Adrenal gland (tissue), 12 donors: ENCODE data around the gene LOC128125822. TPM values are rescaled to one million over a fixed set of nuclear protein-coding genes. Genes with fewer than 3 reads are reported as not detected.

ENCODE experiments used
- DNase-seq, 7 donors: peaks; one replicate each; pipeline ENCODE4 v3.0.0-alpha.2; 2019 to 2020
- H3K27ac ChIP-seq, 5 donors: fragments of 200-600 bp; sonication (generic) in 4 of 5; 1 replicate in 3 of 5; 2 replicates in 2 of 5; pipeline versions ENCODE4 v1.5.1 to v1.8.0; 2016 to 2020; ENCODE audit warnings: mild to moderate bottlenecking in 1 of 5
- H3K27me3 ChIP-seq: fragments of 200-600 bp; 2 replicates; pipeline ENCODE4 v1.8.0; 2021
- H3K36me3 ChIP-seq, 2 donors: fragments of 200-600 bp; replicated peaks in 1 of 2; 1 replicate in 1 of 2; 2 replicates in 1 of 2; pipeline versions ENCODE4 v1.5.1 to v1.8.0; 2018 to 2022
- H3K4me1 ChIP-seq, 2 donors: fragments of 200-600 bp; replicated peaks in 1 of 2; 1 replicate in 1 of 2; 2 replicates in 1 of 2; pipeline versions ENCODE4 v1.5.1 to v1.8.0; 2018 to 2021
- H3K4me3 ChIP-seq, 4 donors: fragments of 200-600 bp; sonication (generic) in 3 of 4; one replicate each; pipeline ENCODE4 v1.5.1; 2016 to 2018
- H3K9me3 ChIP-seq, 3 donors: fragments of 200-600 bp; sonication (generic) in 1 of 3; replicated peaks in 1 of 3; 1 replicate in 2 of 3; 2 replicates in 1 of 3; pipeline versions ENCODE4 v1.5.1 to v1.8.0; 2016 to 2021
- POLR2A ChIP-seq, 2 donors: fragments of 450-650 bp; IDR thresholded peaks; one replicate each; pipeline ENCODE4 v1.6.1; 2017; ENCODE audit warnings: antibody characterized with exemption in 2 of 2, mild to moderate bottlenecking in 2 of 2, moderate library complexity in 1 of 2
- WGBS, 4 donors: extraction: QIAGEN DNeasy Blood & Tissue Kit in 2 of 4; methylation state at CpG; one replicate each; pipeline versions ENCODE4 v1.1.5 to v1.1.7; 2013 to 2017; 5-methylcytosine and 5-hydroxymethylcytosine counted together
- intact Hi-C, 2 donors: fragments of 100-400 bp; cut with DNase I; formaldehyde crosslinking; loops; one replicate each; pipeline versions ENCODE4 v1.14.1 to v1.15.0; 2022 to 2023
- polyA plus RNA-seq, 3 donors: library from polyadenylated mRNA; stranded (reverse); fragments of 200-250 nt in 2 of 3; fragments of 350-450 nt in 1 of 3; fragmentation: Illumina TruSeq in 1 of 3; extraction: RNeasy Lipid Tissue Mini Kit (QIAGEN cat#74804) in 1 of 3; gene quantifications; one replicate each; pipeline ENCODE4 v1.2.3, GENCODE V29; 2013 to 2014
- small RNA-seq, 2 donors: library from RNA; depleted of rRNA; stranded (forward); fragments of <200 nt; gene quantifications; one replicate each; pipeline ENCODE3, GENCODE V24; 2016
- total RNA-seq, 9 donors: library from RNA; depleted of rRNA in 4 of 9; stranded (reverse); fragments of >200 nt in 4 of 9; fragments of 120-200 nt in 1 of 9; fragmentation: NEBNext Ultra II Directional in 1 of 9; extraction: Animal tissue kit (Norgen Biotek cat#: 25700) in 1 of 9; gene quantifications; one replicate each; pipeline versions ENCODE4 v1.1.0 to v1.2.4, GENCODE V29; 2013 to 2023
- TF ChIP-seq, protein P1 (sequence below), 6 experiments: fragments of 450-650 bp in 4 of 6; fragments of 200-600 bp in 2 of 6; sonication (generic) in 1 of 6; IDR thresholded peaks; 1 replicate in 5 of 6; 2 replicates in 1 of 6; pipeline versions ENCODE4 v1.5.1 to v1.8.0; 2016 to 2021; ENCODE audit warnings: antibody characterized with exemption in 6 of 6, mild to moderate bottlenecking in 2 of 6, moderate library complexity in 1 of 6
- donor health status: healthy with polysubstance abuse.
- donor health status: Bipolar disorder and iron deficiency.
- donor health status: DM: yes; HTN: yes; CAD: no.
- donor health status: DM: no; HTN: no; CAD: no.
- donor health status: DM: no; HTN: no; CAD: no.
- donor health status: DM: yes; HTN: yes; CAD: no.

The LOC128125822 gene

DNA sequence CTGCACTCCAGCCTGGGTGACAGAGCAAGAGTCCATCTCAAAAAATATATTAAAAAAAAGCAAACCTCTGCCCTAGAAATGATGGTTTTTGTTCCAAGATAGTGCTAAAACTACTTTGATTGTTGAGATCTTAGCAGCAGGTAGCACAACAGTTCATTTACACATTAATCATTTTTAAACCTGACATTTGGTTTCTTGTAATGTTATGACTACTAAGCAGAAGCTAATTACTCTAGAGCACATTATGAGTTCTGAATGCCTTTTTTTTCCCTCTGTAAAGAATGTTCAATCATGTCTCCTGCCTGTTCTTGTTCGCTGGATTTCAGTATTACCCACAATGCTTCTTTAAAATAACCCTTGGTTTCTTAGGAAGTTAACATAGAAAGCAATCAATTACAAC, 38.7 kb downstream of the LOC128125822 start:
- Histone ChIP-seq H3K27me3 (no peaks in the 10 kb centered on the region), H3K4me3 (no peak overlapping the region), H3K4me1 (no peaks in the 10 kb centered on the region), H3K36me3 (no peaks in the 10 kb centered on the region), H3K9me3 (no peaks in the 10 kb centered on the region), H3K27ac (no peak overlapping the region)
- WGBS, 4 donors, result 38 to 80% (median 55%) methylated on average over 1 of the region's 1 CpG
- no peak for DNase-seq
- TF ChIP-seq, protein P1, sequence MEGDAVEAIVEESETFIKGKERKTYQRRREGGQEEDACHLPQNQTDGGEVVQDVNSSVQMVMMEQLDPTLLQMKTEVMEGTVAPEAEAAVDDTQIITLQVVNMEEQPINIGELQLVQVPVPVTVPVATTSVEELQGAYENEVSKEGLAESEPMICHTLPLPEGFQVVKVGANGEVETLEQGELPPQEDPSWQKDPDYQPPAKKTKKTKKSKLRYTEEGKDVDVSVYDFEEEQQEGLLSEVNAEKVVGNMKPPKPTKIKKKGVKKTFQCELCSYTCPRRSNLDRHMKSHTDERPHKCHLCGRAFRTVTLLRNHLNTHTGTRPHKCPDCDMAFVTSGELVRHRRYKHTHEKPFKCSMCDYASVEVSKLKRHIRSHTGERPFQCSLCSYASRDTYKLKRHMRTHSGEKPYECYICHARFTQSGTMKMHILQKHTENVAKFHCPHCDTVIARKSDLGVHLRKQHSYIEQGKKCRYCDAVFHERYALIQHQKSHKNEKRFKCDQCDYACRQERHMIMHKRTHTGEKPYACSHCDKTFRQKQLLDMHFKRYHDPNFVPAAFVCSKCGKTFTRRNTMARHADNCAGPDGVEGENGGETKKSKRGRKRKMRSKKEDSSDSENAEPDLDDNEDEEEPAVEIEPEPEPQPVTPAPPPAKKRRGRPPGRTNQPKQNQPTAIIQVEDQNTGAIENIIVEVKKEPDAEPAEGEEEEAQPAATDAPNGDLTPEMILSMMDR (IDR thresholded peaks at IDR 0.05), result no peak
- no peak for TF ChIP-seq POLR2A (IDR thresholded peaks at IDR 0.05)
- intact Hi-C loops, result no loop called here

DNA sequence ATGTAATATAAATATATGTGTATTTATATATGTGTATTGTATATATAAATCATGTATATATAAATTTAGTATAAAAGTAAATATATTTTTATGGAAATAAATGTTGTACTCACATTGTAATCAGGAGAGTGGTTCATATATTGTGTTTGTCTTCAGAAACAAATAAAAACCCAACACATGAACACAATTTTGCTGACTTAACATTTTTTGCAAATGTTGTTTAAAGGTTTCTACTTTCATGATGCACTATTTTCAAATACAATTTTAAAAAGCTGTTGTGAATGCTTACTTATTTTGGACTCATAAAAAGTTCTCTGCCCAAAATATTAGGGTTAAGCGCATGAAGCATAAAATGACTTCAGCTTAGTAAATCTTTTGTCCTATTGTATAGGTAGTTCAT, 39.3 kb downstream of the LOC128125822 start:
- Histone ChIP-seq H3K27ac (no peak overlapping the region), H3K27me3 (no peaks in the 10 kb centered on the region), H3K4me1 (no peaks in the 10 kb centered on the region), H3K36me3 (no peaks in the 10 kb centered on the region), H3K9me3 (no peaks in the 10 kb centered on the region), H3K4me3 (no peak overlapping the region)
- intact Hi-C loops, result no loop called here
- DNase-seq, result no peak
- WGBS, 4 donors, result 95 to 100% (median 97%) methylated on average over 1 of the region's 1 CpG
- TF ChIP-seq POLR2A (IDR thresholded peaks at IDR 0.05), result no peak
- TF ChIP-seq, protein P1 (IDR thresholded peaks at IDR 0.05), result no peak

DNA sequence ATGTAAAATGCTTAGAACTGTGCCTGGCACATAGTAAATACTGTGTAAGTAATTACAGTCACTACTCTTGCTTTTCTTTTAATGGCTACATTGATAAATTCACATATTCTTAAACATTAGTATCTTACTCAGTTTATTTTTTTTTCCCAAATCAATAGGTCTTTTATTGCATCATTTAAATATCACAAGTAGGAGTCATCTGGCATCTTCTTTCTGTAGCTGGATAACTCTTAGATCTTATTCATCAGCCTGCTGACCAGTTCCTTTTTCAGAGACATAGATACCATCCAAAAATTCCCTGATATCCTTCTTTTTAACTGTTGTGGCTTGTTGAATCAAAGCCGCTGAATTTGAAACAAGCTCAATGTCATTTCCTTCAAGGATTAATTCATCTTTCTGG, 43.3 kb downstream of the LOC128125822 start:
- Histone ChIP-seq H3K4me3 (no peak overlapping the region), H3K4me1 (no peaks in the 10 kb centered on the region), H3K36me3 (no peaks in the 10 kb centered on the region), H3K9me3 (no peaks in the 10 kb centered on the region), H3K27ac (no peak overlapping the region), H3K27me3 (no peaks in the 10 kb centered on the region)
- intact Hi-C loops, result no loop called here
- WGBS, 4 donors, result 83 to 92% (median 89%) methylated on average over 1 of the region's 1 CpG
- DNase-seq, result no peak
- TF ChIP-seq, protein P1 (IDR thresholded peaks at IDR 0.05), result no peak
- no peak for TF ChIP-seq POLR2A (IDR thresholded peaks at IDR 0.05)

Small RNA genes within 50 kb of the gene (small RNA-seq; reads per million reads assigned to genes)
- 0 reads per million in 2 donors for gene AL513043.1

Other genes with a start within 250 kb of the LOC128125822 start
- 100 to 1,000 TPM in 4 of 9 donors, 10 to 100 TPM in 5; 20.9 to 194 (median 69.6) TPM for gene PTP4A1, start within 50 bp of the LOC128125822 start, total RNA-seq
- 100 to 1,000 TPM in 1 of 3 donors, 10 to 100 TPM in 1, 1 to 10 TPM in 1; 5.7 to 134 (median 21.2) TPM for gene PTP4A1, start within 50 bp of the LOC128125822 start, polyA plus RNA-seq
- 100 to 1,000 TPM in 1 of 9 donors, 10 to 100 TPM in 8; 41.3 to 104 (median 73.5) TPM for gene PHF3, start 63.3 kb downstream of the LOC128125822 start, total RNA-seq
- gene PHF3, start 63.3 kb downstream of the LOC128125822 start, polyA plus RNA-seq, result 10 to 100 TPM in 2 of 3 donors, 1 to 10 TPM in 1; 9.7 to 43.3 (median 15.0) TPM